Activated CD8-positive, alpha-beta memory T cell treated with anti-CD3 and anti-CD28 coated beads, Interleukin-2, amount 50 U/mL, for 48 hours (primary cell): ENCODE data around the gene TTYH3.
"Not testable (repeated sequence)": the region's sequence is repeated elsewhere in the genome, so short reads cannot be mapped to it uniquely, and the experiment has no call there.

ENCODE experiments used
- DNase-seq: peaks from one replicate; pipeline ENCODE4 v3.0.0-alpha.2; 2020

Gene TTYH3

GRCh38 chr7:2631946-2632732 is at the start of gene TTYH3:
Gene TTYH3 (plus strand): TSS chr7:2631986. CDS start chr7:2632156, 170 bp downstream.
- DNase-seq: peak; percentile 79

- no peak for DNase-seq
These were observed 49.6 kb upstream of the TTYH3 start for GRCh38 chr7:2582006-2582735.

GRCh38 chr7:2583798-2584580 is 47.8 kb upstream of the TTYH3 start:
- no peak for DNase-seq

- DNase-seq: no peak
These were observed 46.3 kb upstream of the TTYH3 start for GRCh38 chr7:2585446-2585845.

- DNase-seq: no peak
These were observed 45.3 kb upstream of the TTYH3 start for GRCh38 chr7:2586326-2587020.

GRCh38 chr7:2587134-2587533 is 44.7 kb upstream of the TTYH3 start:
- no peak for DNase-seq

GRCh38 chr7:2587778-2588177 is 44.0 kb upstream of the TTYH3 start:
- DNase-seq: no peak

GRCh38 chr7:2589341-2589740 is 42.4 kb upstream of the TTYH3 start:
- no peak for DNase-seq

- DNase-seq: not testable (repeated sequence)
These were observed 41.8 kb upstream of the TTYH3 start for GRCh38 chr7:2589941-2590340.

GRCh38 chr7:2592375-2592865 is 39.4 kb upstream of the TTYH3 start:
- DNase-seq: no peak

GRCh38 chr7:2593036-2593727 is 38.6 kb upstream of the TTYH3 start:
- no peak for DNase-seq

- DNase-seq: no peak
These were observed 37.2 kb upstream of the TTYH3 start for GRCh38 chr7:2594599-2594998.

GRCh38 chr7:2595258-2595860 is 36.4 kb upstream of the TTYH3 start:
- no peak for DNase-seq

GRCh38 chr7:2596464-2597272 is 35.1 kb upstream of the TTYH3 start:
- DNase-seq: no peak

- no peak for DNase-seq
These were observed 34.5 kb upstream of the TTYH3 start for GRCh38 chr7:2597273-2597640.

- DNase-seq: no peak
These were observed 33.5 kb upstream of the TTYH3 start for GRCh38 chr7:2598154-2598823.

- DNase-seq: no peak
These were observed 30.7 kb upstream of the TTYH3 start for GRCh38 chr7:2601065-2601464.

GRCh38 chr7:2601907-2602306 is 29.9 kb upstream of the TTYH3 start:
- DNase-seq: no peak

- no peak for DNase-seq
These were observed 29.3 kb upstream of the TTYH3 start for GRCh38 chr7:2602406-2603043.
